ENCODE measurements around the gene CHN2. TPM values are rescaled to one million over a fixed set of nuclear protein-coding genes. Genes with fewer than 3 reads are reported as not detected.

The CHN2 gene
- total RNA-seq, 4 donors from 2014 or later = 7.6 to 15.3 (median 10.0) TPM

- Histone ChIP-seq H3K27ac (no peak overlapping the region), H3K36me3 (no peaks in the 10 kb centered on the region), H3K4me3 (no peak overlapping the region), H3K4me1 (no peaks in the 10 kb centered on the region), H3K9me3 (no peaks in the 10 kb centered on the region), H3K27me3 (peaks cover 7% of the 10 kb centered on the region)
- no peak for ATAC-seq
- 65 to 67% methylated on average over 6 to 10 of the region's 11 CpGs for WGBS, 2 donors (ENCODE audit: low coverage in 1 of 2)
- TF ChIP-seq POLR2A (IDR thresholded peaks at IDR 0.05) (no peak), EP300 (IDR thresholded peaks at IDR 0.05) (no peak), CTCF (IDR thresholded peaks at IDR 0.05) (no peak), POLR2AphosphoS5 (IDR thresholded peaks at IDR 0.05) (no peak)
Observed at GRCh38 chr7:29274146-29275017, 79.8 kb downstream of the CHN2 start.

GRCh38 chr7:29275018-29275318, 80.4 kb downstream of the CHN2 start:
- WGBS, 2 donors (ENCODE audit: low coverage in 1 of 2) = 88 to 95% methylated on average over 1 to 2 of the region's 2 CpGs
- no peak for ATAC-seq
- no peaks in the 10 kb centered on the region for H3K9me3 ChIP-seq
- H3K27me3 ChIP-seq = peaks cover 7% of the 10 kb centered on the region
- H3K36me3 ChIP-seq = no peaks in the 10 kb centered on the region
- no peak overlapping the region for H3K27ac ChIP-seq
- H3K4me3 ChIP-seq = no peak overlapping the region
- TF ChIP-seq POLR2A (IDR thresholded peaks at IDR 0.05) (no peak), CTCF (IDR thresholded peaks at IDR 0.05) (no peak), POLR2AphosphoS5 (IDR thresholded peaks at IDR 0.05) (no peak), EP300 (IDR thresholded peaks at IDR 0.05) (no peak)
- H3K4me1 ChIP-seq = no peaks in the 10 kb centered on the region

- Histone ChIP-seq H3K4me1 (no peaks in the 10 kb centered on the region), H3K9me3 (no peaks in the 10 kb centered on the region), H3K36me3 (no peaks in the 10 kb centered on the region), H3K27ac (no peak overlapping the region), H3K27me3 (peaks cover 7% of the 10 kb centered on the region), H3K4me3 (no peak overlapping the region)
- ATAC-seq = no peak
- WGBS, 2 donors (ENCODE audit: low coverage in 1 of 2) = 83 to 87% methylated on average over 3 to 4 of the region's 4 CpGs
- no peak for TF ChIP-seq CTCF (IDR thresholded peaks at IDR 0.05)
- TF ChIP-seq POLR2A (IDR thresholded peaks at IDR 0.05) = no peak
- TF ChIP-seq POLR2AphosphoS5 (IDR thresholded peaks at IDR 0.05) = no peak
- no peak for TF ChIP-seq EP300 (IDR thresholded peaks at IDR 0.05)
Observed at GRCh38 chr7:29275493-29275892, 80.9 kb downstream of the CHN2 start.

DNA sequence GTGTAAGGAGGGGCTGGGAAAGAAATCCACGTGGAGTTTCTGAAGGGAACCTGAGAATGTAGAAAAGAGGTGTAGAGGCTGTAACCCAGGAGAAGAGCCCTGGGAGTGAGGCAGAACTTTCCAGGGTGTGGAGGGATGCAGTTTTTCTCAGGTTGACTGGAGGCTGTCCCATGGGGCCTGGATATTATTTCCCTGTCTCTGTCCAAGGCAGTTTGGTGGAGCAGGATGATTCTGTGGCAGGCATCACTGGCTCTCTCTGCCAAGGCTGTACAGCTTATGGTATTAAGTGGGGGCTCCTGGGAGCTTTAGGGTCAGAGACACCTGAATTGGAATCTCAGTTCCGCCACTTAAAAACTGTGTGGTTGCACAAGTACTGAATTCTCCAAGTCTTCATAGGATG, 81.6 kb downstream of the CHN2 start:
- Histone ChIP-seq H3K36me3 (no peaks in the 10 kb centered on the region), H3K27ac (no peak overlapping the region), H3K4me1 (no peaks in the 10 kb centered on the region), H3K27me3 (peaks cover 7% of the 10 kb centered on the region), H3K9me3 (no peaks in the 10 kb centered on the region), H3K4me3 (no peak overlapping the region)
- TF ChIP-seq CTCF (IDR thresholded peaks at IDR 0.05) (no peak), POLR2A (IDR thresholded peaks at IDR 0.05) (no peak), EP300 (IDR thresholded peaks at IDR 0.05) (no peak), POLR2AphosphoS5 (IDR thresholded peaks at IDR 0.05) (no peak)
- WGBS, 2 donors (ENCODE audit: low coverage in 1 of 2) = 33 to 44% methylated on average over 1 to 2 of the region's 2 CpGs
- no peak for ATAC-seq

DNA sequence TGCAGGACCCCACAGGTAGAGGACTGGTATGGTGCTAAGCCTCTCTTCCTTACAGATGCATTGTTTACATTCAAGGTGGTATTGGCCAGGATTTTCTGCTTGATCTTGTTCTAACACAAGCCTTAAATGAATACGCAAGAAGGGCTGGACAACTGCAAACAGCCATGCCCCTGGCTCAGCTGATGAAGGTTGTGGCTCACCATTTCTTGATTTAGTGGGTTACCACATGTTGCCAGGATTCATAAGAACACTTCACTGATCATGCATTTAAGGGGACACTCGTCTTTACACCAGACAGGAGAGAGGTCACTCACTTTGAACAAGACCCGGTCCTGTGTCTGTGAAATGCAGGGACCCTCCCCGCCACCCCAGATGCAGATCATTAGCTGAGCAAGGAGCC, 82.2 kb downstream of the CHN2 start:
- no peaks in the 10 kb centered on the region for H3K9me3 ChIP-seq
- WGBS, 2 donors (ENCODE audit: low coverage in 1 of 2) = 100% methylated on average over 1 of the region's 4 CpGs; no CpG with 5 or more reads in 1 of the 2 donors
- no peaks in the 10 kb centered on the region for H3K36me3 ChIP-seq
- TF ChIP-seq CTCF (IDR thresholded peaks at IDR 0.05) (no peak), POLR2AphosphoS5 (IDR thresholded peaks at IDR 0.05) (no peak), EP300 (IDR thresholded peaks at IDR 0.05) (no peak)
- no peaks in the 10 kb centered on the region for H3K4me1 ChIP-seq
- H3K27me3 ChIP-seq = peaks cover 9% of the 10 kb centered on the region
- no peak overlapping the region for H3K27ac ChIP-seq
- H3K4me3 ChIP-seq = no peak overlapping the region
- no peak for ATAC-seq
